Vagina (tissue), 2 donors: ENCODE results near the gene SLU7. TPM values are rescaled to one million over a fixed set of nuclear protein-coding genes. Genes with fewer than 3 reads are reported as not detected.

Source experiments
- DNase-seq, 2 donors: peaks; one replicate each; pipeline ENCODE4 v3.0.0-alpha.2; 2017; ENCODE audit errors: extremely low spot score in 2 of 2
- H3K27ac ChIP-seq: fragments of 200-600 bp; sonication (generic); one replicate; pipeline ENCODE4 v1.5.1; 2019
- H3K27me3 ChIP-seq: fragments of 200-600 bp; sonication (generic); one replicate; pipeline ENCODE4 v1.5.1; 2019
- H3K36me3 ChIP-seq, 2 donors: fragments of 200-600 bp; sonication (generic); one replicate each; pipeline ENCODE4 v1.5.1; 2017 to 2019
- H3K4me1 ChIP-seq: fragments of 200-600 bp; sonication (generic); one replicate; pipeline ENCODE4 v1.5.1; 2019
- H3K4me3 ChIP-seq, 2 donors: fragments of 200-600 bp; sonication (generic); 1 replicate in 1 of 2; 2 replicates in 1 of 2; pipeline ENCODE4 v1.5.1; 2016 to 2019
- H3K9me3 ChIP-seq: fragments of 200-600 bp; sonication (generic); one replicate; pipeline ENCODE4 v1.5.1; 2019
- CTCF ChIP-seq, 3 experiments: fragments of 450-650 bp in 2 of 3; fragments of 200-600 bp in 1 of 3; sonication (generic) in 1 of 3; IDR thresholded peaks; one replicate each; pipeline ENCODE4 v1.5.1; 2017 to 2019; ENCODE audit warnings: antibody characterized with exemption in 3 of 3, mild to moderate bottlenecking in 2 of 3, moderate library complexity in 2 of 3
- POLR2A ChIP-seq, 2 donors: fragments of 450-650 bp; IDR thresholded peaks; one replicate each; pipeline ENCODE4 v1.6.1; 2017; ENCODE audit warnings: antibody characterized with exemption in 2 of 2, mild to moderate bottlenecking in 2 of 2, moderate library complexity in 2 of 2
- POLR2AphosphoS5 ChIP-seq, 2 donors: sonication (generic); formaldehyde crosslinking; IDR thresholded peaks; one replicate each; pipeline ENCODE4 v1.9.0; 2017; ENCODE audit warnings: antibody characterized with exemption in 2 of 2, mild to moderate bottlenecking in 2 of 2, low read depth in 1 of 2; ENCODE audit not compliant: insufficient read depth in 1 of 2
- intact Hi-C: fragments of 100-400 bp; cut with DNase I; formaldehyde crosslinking; loops from one replicate; pipeline ENCODE4 v1.15.1; 2023
- total RNA-seq: library from RNA; depleted of rRNA; stranded (reverse); fragments of >200 nt; gene quantifications from one replicate; pipeline ENCODE4 v1.2.3, GENCODE V29; 2016

Gene SLU7
- total RNA-seq, 1 donor from 2014 or later, result 24.3 TPM

- no peaks in the 10 kb centered on the region for H3K4me1 ChIP-seq
- no peak for DNase-seq
- no peaks in the 10 kb centered on the region for H3K27me3 ChIP-seq
- intact Hi-C loops, result no loop called here
- TF ChIP-seq POLR2AphosphoS5 (IDR thresholded peaks at IDR 0.05; ENCODE audit: insufficient read depth in 1 of 2, low read depth in 1 of 2) (no peak), POLR2A (IDR thresholded peaks at IDR 0.05) (no peak), CTCF (IDR thresholded peaks at IDR 0.05) (no peak)
- H3K27ac ChIP-seq, result no peak overlapping the region
- H3K36me3 ChIP-seq, result no peaks in the 10 kb centered on the region
- H3K4me3 ChIP-seq, result no peak overlapping the region
- H3K9me3 ChIP-seq, result no peaks in the 10 kb centered on the region
Observed at GRCh38 chr5:160444407-160444806, 25.5 kb upstream of the SLU7 start.

- no peak overlapping the region for H3K27ac ChIP-seq
- TF ChIP-seq POLR2A (IDR thresholded peaks at IDR 0.05) (no peak), CTCF (IDR thresholded peaks at IDR 0.05) (no peak), POLR2AphosphoS5 (IDR thresholded peaks at IDR 0.05; ENCODE audit: insufficient read depth in 1 of 2, low read depth in 1 of 2) (no peak)
- no peaks in the 10 kb centered on the region for H3K9me3 ChIP-seq
- no peak for DNase-seq
- no peaks in the 10 kb centered on the region for H3K27me3 ChIP-seq
- H3K4me1 ChIP-seq, result peaks cover 6% of the 10 kb centered on the region
- H3K4me3 ChIP-seq, result no peak overlapping the region
- intact Hi-C loops, result no loop called here
- no peaks in the 10 kb centered on the region for H3K36me3 ChIP-seq
Observed at GRCh38 chr5:160442824-160443431, 24.0 kb upstream of the SLU7 start.

GRCh38 chr5:160441311-160441781 is 22.5 kb upstream of the SLU7 start:
- DNase-seq, result no peak
- intact Hi-C loops, result no loop called here
- Histone ChIP-seq H3K4me3 (no peak overlapping the region), H3K4me1 (peaks cover 6% of the 10 kb centered on the region), H3K36me3 (no peaks in the 10 kb centered on the region), H3K27me3 (no peaks in the 10 kb centered on the region), H3K27ac (no peak overlapping the region), H3K9me3 (no peaks in the 10 kb centered on the region)
- TF ChIP-seq POLR2AphosphoS5 (IDR thresholded peaks at IDR 0.05; ENCODE audit: insufficient read depth in 1 of 2, low read depth in 1 of 2), result no peak
- TF ChIP-seq POLR2A (IDR thresholded peaks at IDR 0.05), result no peak
- no peak for TF ChIP-seq CTCF (IDR thresholded peaks at IDR 0.05)

- intact Hi-C loops, result no loop called here
- H3K36me3 ChIP-seq, result no peaks in the 10 kb centered on the region
- H3K9me3 ChIP-seq, result no peaks in the 10 kb centered on the region
- no peak for DNase-seq
- no peaks in the 10 kb centered on the region for H3K27me3 ChIP-seq
- H3K27ac ChIP-seq, result peak overlapping the region; percentile 10
- TF ChIP-seq CTCF (IDR thresholded peaks at IDR 0.05) (peak; percentile 55 to 95 (median 81)), POLR2AphosphoS5 (IDR thresholded peaks at IDR 0.05; ENCODE audit: insufficient read depth in 1 of 2, low read depth in 1 of 2) (peak in 1 of 2 donors; percentile 37), POLR2A (IDR thresholded peaks at IDR 0.05) (no peak)
- H3K4me1 ChIP-seq, result peaks cover 6% of the 10 kb centered on the region
- H3K4me3 ChIP-seq, result peak overlapping the region; percentile 31 to 33
Observed at GRCh38 chr5:160439205-160439600, 20.3 kb upstream of the SLU7 start.
